HG02610 (cell line): ENCODE results near the gene WNT9A.

ENCODE experiments used
- ATAC-seq: cut with Tn5 transposase; IDR thresholded peaks from one replicate; pipeline ENCODE4 v1.9.1; 2021; ENCODE audit warnings: mild to moderate bottlenecking, moderate library complexity; ENCODE audit not compliant: unreplicated experiment

The WNT9A gene

DNA sequence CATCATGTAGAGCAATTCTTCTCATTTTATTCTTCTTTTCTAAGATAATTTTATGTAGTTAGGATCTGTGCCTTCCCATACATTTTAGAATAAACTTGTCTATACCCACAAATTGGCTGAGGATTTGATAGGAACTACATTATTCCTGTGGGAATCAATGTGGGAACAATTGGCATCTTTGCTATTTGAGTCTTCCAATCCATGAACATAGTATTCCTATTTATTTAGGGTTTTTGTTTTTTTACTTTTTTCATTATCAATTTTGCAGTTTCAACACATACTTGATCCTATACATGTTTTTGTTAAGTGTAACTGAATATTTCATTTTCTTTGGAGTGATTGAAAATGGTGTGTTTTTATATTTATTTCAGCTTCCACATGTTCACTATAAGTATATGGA lies 8.1 kb upstream of the WNT9A start:
- ATAC-seq, result no peak

- ATAC-seq, result no peak
Measured at GRCh38 chr1:227954163-227954850, 6.6 kb upstream of the WNT9A start.

DNA sequence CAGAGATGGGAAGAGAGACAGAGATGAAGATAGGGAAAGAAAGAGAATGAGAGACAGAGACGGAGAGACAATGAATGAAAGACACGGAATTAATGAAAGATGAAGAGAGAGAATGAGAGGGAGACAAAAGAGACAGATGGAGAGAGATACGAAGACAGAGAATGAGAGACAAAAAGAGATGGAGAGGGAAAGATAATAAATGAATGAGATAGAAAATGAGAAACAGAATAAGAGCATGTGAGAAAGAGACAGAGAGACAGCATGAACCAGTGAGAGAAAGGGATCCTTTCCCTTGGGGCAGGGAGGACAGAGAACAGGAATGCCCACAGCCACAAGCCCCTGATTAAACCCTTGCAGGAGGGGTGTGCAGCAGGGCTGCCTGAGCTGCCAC lies 5.3 kb upstream of the WNT9A start:
- no peak for ATAC-seq

- no peak for ATAC-seq
Measured at GRCh38 chr1:227952374-227953021, 4.8 kb upstream of the WNT9A start.

GRCh38 chr1:227951624-227952373 lies 4.1 kb upstream of the WNT9A start:
- no peak for ATAC-seq

- ATAC-seq, result no peak
Measured at GRCh38 chr1:227950735-227951346, 3.1 kb upstream of the WNT9A start.

GRCh38 chr1:227949954-227950734 lies 2.4 kb upstream of the WNT9A start:
- ATAC-seq, result no peak

DNA sequence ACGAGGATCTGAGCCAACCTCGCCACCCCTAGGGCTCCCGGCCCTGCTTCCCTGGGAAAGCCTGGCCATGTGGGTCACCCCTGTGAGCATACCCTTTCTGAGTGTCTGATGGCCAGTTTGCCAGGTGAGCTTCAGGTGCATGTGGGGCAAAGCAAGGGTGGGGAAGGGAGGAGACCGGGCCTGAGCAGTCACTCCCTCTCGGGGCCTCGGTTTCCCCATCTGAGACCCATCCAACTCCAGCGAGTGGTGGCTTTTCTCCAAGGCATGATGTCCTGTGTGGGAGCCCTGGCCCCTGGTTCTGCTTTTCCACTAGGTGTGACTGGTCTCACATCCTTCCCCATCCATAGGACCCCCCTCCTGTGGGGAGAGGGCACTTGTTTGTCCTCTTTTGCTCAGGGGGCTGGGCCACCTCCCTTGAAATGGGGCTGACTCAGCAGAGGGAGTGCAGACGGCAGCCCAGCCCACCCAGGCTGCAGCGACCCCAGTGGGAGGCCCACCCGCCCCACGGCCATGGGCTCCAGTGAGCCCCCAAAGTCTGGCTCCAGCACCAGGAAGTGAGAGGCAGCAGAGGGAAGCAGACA lies 1.7 kb upstream of the WNT9A start:
- ATAC-seq, result no peak

DNA sequence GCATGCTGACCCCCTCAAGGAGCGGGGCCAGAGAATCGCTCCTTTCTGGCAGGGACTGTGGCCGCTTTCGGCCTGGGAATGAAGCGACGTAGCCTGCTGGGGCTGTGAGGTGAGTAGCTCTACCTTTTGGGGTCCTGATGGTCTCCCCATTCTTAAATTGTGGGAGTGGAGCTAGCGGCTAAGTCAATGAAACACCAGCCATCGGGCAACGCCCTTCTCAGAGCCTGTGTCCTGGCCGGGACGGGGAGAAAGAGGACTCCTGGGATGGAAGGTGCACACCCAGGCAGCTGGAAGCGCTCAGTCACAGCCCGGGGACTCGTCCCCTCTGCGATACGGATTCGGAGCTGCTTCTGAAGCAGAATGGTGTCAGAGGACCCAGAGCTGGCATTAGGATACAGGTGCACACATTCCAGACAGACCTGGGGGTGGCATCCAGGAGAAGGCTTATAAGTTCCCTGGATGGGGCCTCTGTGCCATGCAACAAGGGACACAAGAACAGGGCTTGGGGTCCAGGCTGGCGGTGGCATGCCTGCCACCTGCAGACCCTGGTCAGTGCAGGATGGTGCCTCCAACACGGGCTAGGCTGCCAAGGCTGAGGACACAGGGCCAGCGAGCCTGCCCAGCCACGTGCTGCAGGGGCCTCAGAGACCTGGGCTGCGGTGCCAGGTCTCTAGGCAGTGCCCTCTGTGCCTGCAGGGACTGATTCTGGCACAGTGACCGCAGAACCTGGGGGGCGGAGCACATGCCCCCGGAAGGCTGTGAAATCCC lies 945 bp upstream of the WNT9A start:
- no peak for ATAC-seq

DNA sequence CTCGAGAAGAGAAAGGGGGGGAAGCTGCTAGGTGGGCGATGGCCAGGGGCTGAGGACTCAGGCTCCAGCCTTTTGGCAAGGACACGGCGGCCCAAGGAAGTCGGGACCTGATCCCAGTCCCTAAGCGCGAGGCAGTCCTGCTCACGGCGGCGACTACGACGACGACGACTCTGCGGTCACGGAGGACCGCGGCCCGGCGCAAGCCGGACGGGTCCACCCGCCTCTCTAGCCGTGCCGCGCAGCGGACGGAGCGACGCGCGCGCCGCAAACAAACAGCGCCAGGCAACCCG lies 401 bp downstream of the WNT9A start:
- ATAC-seq, result no peak

DNA sequence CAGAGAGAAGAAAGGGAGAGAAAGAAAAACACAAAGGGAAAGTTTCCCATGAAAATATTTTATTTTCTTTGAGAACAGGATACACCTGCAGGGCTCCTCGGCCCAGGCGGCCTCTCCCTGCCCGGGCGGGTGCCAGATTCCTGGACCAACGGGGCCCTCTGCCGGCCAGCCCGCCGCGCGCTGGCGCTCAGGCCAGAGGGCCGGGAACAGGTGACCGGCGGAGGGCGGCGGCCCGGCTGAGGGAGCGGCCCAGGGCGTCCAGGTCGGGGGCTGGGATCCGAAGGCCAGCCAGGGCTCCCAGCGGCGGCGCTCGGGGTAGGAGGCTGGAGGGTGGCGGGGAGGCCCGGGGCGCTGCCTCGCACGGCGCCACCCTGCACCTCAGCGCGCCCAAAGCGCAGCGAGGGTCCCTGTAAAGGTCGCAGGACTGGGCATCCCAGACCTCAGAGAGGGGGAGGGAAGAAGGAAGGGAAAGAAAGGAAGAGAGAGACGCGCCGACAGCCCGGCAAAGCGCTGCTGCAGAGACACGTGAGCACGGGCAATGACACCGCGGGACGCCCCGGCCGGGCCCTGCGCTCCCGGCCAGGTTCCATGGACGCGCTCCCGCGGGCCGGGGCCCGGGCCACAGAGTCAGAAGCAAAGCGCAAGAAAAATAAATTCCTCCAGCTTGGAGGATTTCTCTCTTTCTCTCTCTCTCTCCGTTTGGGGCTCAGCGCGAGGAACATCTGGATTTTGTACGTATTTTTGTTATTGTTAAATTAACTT lies 927 bp downstream of the WNT9A start:
- peak; percentile 40 for ATAC-seq

DNA sequence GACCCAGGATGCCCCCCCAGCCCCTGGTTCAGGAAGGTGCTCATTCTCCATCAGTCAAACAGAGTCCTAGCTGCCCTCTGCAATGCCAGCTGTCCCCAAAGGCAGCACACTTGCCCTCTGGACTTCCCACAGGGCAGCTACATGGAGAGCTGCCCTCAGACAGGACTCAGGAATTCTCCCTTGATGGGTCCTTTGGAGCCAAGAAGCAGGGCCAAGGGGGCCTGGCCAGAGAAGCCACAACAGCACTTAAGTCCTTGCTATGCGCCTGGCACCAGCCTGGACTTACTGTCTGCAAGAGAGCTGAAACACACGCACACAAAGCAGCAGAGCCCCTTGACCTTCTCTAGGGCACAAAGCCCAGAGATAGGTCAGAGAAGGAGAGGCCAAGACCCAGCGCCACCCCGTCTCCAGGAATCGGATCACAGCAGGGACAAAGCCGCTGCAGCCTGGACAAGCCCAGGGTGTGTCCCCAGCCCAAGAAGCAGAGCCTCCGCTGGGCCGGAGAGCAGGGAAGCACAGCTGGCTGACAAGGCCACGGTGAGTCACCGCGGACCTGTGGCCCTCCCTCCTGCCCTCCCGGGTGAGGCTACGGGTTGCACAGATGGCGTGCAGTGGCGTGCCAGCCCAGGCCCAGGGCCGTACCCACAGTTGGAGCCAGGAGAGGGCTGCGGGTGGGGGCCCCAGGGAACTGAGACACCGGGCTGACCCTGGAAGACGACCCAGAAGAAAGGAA lies 1.7 kb downstream of the WNT9A start:
- ATAC-seq, result peak; percentile 16

DNA sequence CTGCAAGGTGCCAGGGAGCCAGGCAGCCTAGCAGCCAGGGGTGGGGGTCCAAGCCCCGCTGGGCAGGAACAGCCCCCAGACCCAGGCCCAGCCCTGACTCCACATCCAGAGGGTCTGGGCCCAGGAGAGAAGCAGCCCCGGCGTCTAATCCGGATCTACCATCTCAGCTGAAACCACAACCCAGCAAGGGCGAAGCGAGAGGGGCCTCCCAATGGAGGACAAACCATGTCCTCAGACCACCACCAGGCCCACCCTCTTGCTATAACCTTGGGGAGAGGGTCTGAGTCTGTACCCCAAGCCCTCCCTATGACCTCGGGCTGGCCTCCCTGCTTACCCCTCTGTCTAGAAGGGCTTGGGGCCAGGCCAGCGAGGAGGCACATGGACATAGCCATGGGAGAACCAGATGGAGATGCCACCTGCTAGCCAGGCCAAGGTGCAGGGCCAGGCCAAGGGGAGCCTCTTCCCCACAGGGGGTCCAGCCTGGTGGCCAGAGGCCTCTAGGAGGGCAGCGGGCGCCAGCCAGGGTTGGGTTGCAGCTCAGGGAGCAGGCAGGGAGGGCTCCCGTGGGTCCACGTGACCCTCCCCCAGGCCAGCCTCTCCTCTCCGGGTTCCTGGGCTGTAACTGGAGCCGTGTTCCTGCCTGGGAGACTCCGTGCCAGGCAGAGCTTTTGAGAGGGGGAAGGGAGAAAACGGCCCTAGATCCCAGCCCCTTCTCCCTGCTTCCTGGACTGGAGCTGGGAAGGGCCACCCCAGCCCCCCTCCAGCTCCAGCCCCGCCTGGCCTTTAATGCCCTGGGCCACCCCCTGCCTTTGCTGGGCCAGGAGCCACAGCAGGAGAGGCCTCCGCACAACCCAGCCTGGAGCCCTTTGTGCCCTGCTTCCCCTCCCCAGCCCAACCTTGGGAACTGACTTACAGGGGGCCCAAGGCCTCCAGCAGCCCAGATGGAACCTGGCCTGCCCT lies 2.5 kb downstream of the WNT9A start:
- ATAC-seq, result no peak

DNA sequence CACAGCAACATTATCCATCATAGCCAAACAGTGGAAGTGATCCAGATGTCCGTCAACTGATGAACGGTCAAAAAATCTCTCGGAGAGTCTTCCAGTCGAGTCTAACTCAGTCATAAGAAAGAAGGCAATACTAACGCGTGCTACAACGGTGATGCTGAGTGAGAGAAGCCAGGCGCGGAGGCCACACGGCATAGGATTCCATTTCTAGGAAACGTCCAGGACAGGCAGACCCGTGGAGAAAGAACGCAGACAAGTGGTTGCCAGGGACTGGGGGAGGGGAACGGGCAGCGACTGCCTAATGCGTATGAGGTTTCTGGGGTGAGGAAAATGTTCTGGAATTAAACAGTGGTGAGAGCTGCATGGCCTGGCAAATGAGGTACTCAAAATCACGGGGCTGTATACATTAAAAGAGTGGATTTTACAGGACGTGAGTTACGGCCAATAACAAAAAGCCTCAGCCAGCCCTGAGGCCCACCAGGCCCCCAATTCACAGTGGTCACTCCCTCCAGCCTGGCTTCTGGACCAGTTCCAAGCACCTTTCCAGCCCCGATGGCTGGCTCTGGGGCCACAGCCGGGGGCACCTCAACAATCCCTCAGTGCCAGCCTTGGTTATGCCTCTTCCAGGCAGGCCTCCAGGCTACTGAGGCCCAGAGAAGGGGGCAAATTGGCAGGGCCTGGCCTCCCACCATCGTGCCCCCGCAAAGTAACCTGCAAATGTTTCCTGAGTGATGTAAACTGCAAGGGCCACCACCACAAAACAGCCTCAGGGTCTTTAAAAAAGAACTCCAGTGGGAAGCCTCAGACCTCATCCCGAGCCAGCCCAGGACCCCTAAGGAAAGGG lies 3.4 kb downstream of the WNT9A start:
- ATAC-seq, result no peak

DNA sequence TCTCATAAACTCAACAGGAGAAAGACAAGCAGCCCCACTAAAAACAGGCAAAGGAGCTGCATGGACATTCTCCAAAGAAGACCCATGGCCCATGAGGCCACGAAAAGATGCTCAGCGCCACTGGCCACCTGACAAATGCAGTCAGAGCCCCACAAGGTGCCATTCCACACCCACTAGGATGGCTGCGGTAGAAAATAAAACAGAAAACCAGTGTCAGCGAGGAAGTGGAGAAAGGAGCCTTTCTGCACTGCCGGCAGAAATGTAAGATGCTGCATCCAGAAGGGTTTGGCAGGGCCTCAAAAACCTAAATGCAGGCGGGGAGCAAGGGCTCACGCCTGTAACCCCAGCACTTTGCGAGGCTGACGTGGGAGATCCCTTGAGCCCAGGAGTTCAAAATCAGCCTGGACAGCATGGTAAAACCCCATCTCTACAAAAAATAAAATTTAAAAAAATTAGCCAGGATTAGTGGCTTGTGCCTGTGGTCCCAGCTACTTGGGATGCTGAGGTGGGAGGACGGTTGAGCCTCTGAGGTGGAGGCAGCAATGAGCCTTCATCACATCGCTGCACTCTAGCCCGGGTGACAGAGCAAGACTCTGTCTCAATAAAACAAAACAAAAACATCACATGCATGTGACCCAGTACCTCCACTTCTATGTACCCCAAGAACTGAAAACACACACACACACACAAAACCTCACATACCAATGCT lies 4.2 kb downstream of the WNT9A start:
- no peak for ATAC-seq

DNA sequence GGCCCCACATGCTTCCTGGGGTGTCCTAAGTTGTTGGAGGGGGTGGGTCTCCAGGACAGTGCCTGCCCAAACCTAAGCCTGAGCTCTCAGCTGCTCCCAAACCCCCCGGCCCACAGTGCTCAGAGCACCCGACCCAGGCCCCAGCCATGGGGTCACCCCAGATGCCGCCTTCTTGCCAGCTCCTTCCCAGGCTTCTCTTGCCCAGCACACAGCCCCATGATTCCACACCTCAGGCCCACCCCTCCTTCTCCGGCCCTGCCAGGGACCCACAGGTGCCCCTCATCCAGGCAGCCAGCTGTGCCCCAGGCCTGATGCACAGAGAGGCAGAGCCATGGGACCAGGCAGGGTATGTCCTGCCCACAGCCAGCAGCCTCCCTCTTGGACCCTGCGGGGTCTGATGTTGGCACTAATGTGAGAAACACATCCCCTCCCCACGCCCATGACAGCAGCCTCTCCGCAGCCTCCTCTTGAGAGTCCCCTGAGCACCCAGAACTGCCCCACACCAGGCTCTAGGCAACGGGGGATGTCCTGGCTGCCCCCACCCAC lies 4.9 kb downstream of the WNT9A start:
- no peak for ATAC-seq
